ENCODE results near the gene TSPAN1.
"Not testable (repeated sequence)": the region's sequence is repeated elsewhere in the genome, so short reads cannot be mapped to it uniquely, and the experiment has no call there.

TSPAN1 gene

GRCh38 chr1:46220808-46221207 is 45.9 kb downstream of the TSPAN1 start:
- DNase-seq = no peak

GRCh38 chr1:46221749-46222148 is 46.9 kb downstream of the TSPAN1 start:
- DNase-seq = no peak

- not testable (repeated sequence) for DNase-seq
Measured at GRCh38 chr1:46223055-46223454, 48.2 kb downstream of the TSPAN1 start.

GRCh38 chr1:46223472-46223943 is 48.6 kb downstream of the TSPAN1 start:
- no peak for DNase-seq

- DNase-seq = no peak
Measured at GRCh38 chr1:46224966-46225365, 50.1 kb downstream of the TSPAN1 start.

- not testable (repeated sequence) for DNase-seq
Measured at GRCh38 chr1:46231231-46231630, 56.3 kb downstream of the TSPAN1 start.
